Nephron (organoid): ENCODE measurements around the gene PXMP2.

ENCODE experiments used
- H3K27ac Mint-ChIP-seq, 3 experiments: 2 replicates each; pipeline ENCODE4 v1.8.0; 2020; ENCODE audit warnings: mixed read lengths in 3 of 3, mild to moderate bottlenecking in 2 of 3, moderate library complexity in 1 of 3
- H3K27me3 Mint-ChIP-seq: 2 replicates; pipeline ENCODE4 v1.8.0; 2021; ENCODE audit warnings: low read depth, mild to moderate bottlenecking, moderate library complexity, mixed read lengths
- H3K36me3 Mint-ChIP-seq: 2 replicates; pipeline ENCODE4 v1.8.0; 2020; ENCODE audit warnings: low read depth, mixed read lengths
- H3K4me1 Mint-ChIP-seq: 2 replicates; pipeline ENCODE4 v1.8.0; 2020; ENCODE audit warnings: mixed read lengths
- H3K4me3 Mint-ChIP-seq, 3 experiments: 2 replicates each; pipeline ENCODE4 v1.8.0; 2020; ENCODE audit warnings: mild to moderate bottlenecking in 3 of 3, mixed read lengths in 3 of 3, moderate library complexity in 2 of 3
- H3K9me3 Mint-ChIP-seq: 2 replicates; pipeline ENCODE4 v1.8.0; 2020; ENCODE audit warnings: mixed read lengths
- TF ChIP-seq, protein P1 (sequence below), 3 experiments: fragments of 200-600 bp; sonication (generic); IDR thresholded peaks; one replicate each; pipeline ENCODE4 v1.5.0; 2021; ENCODE audit warnings: antibody characterized with exemption in 3 of 3; ENCODE audit not compliant: unreplicated experiment in 3 of 3

PXMP2 gene

GRCh38 chr12:132719141-132719953 is 32.0 kb downstream of the PXMP2 start:
- Mint-ChIP-seq H3K4me3 (no peak overlapping the region), H3K9me3 (no peaks in the 10 kb centered on the region), H3K27ac (no peak overlapping the region), H3K4me1 (no peaks in the 10 kb centered on the region), H3K27me3 (no peaks in the 10 kb centered on the region), H3K36me3 (peaks cover 48% of the 10 kb centered on the region)
- TF ChIP-seq, protein P1, sequence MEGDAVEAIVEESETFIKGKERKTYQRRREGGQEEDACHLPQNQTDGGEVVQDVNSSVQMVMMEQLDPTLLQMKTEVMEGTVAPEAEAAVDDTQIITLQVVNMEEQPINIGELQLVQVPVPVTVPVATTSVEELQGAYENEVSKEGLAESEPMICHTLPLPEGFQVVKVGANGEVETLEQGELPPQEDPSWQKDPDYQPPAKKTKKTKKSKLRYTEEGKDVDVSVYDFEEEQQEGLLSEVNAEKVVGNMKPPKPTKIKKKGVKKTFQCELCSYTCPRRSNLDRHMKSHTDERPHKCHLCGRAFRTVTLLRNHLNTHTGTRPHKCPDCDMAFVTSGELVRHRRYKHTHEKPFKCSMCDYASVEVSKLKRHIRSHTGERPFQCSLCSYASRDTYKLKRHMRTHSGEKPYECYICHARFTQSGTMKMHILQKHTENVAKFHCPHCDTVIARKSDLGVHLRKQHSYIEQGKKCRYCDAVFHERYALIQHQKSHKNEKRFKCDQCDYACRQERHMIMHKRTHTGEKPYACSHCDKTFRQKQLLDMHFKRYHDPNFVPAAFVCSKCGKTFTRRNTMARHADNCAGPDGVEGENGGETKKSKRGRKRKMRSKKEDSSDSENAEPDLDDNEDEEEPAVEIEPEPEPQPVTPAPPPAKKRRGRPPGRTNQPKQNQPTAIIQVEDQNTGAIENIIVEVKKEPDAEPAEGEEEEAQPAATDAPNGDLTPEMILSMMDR (IDR thresholded peaks at IDR 0.05; ENCODE audit: unreplicated experiment in 3 of 3), result no peak

GRCh38 chr12:132719954-132720324 is 32.6 kb downstream of the PXMP2 start:
- TF ChIP-seq, protein P1 (IDR thresholded peaks at IDR 0.05; ENCODE audit: unreplicated experiment in 3 of 3), result no peak
- H3K9me3 Mint-ChIP-seq, result no peaks in the 10 kb centered on the region
- H3K4me1 Mint-ChIP-seq, result no peaks in the 10 kb centered on the region
- no peak overlapping the region for H3K27ac Mint-ChIP-seq
- H3K4me3 Mint-ChIP-seq, result no peak overlapping the region
- H3K27me3 Mint-ChIP-seq, result no peaks in the 10 kb centered on the region
- H3K36me3 Mint-ChIP-seq, result peaks cover 46% of the 10 kb centered on the region

- no peak overlapping the region for H3K4me3 Mint-ChIP-seq
- H3K9me3 Mint-ChIP-seq, result no peaks in the 10 kb centered on the region
- no peak overlapping the region for H3K27ac Mint-ChIP-seq
- no peaks in the 10 kb centered on the region for H3K4me1 Mint-ChIP-seq
- TF ChIP-seq, protein P1 (IDR thresholded peaks at IDR 0.05; ENCODE audit: unreplicated experiment in 3 of 3), result no peak
- H3K27me3 Mint-ChIP-seq, result no peaks in the 10 kb centered on the region
- peaks cover 54% of the 10 kb centered on the region for H3K36me3 Mint-ChIP-seq
Observed at GRCh38 chr12:132720606-132721345, 33.4 kb downstream of the PXMP2 start.

GRCh38 chr12:132723015-132723763 is 35.8 kb downstream of the PXMP2 start:
- Mint-ChIP-seq H3K27me3 (no peaks in the 10 kb centered on the region), H3K4me3 (no peak overlapping the region), H3K27ac (no peak overlapping the region), H3K9me3 (no peaks in the 10 kb centered on the region), H3K4me1 (no peaks in the 10 kb centered on the region), H3K36me3 (peaks cover 66% of the 10 kb centered on the region)
- TF ChIP-seq, protein P1 (IDR thresholded peaks at IDR 0.05; ENCODE audit: unreplicated experiment in 3 of 3), result no peak

DNA sequence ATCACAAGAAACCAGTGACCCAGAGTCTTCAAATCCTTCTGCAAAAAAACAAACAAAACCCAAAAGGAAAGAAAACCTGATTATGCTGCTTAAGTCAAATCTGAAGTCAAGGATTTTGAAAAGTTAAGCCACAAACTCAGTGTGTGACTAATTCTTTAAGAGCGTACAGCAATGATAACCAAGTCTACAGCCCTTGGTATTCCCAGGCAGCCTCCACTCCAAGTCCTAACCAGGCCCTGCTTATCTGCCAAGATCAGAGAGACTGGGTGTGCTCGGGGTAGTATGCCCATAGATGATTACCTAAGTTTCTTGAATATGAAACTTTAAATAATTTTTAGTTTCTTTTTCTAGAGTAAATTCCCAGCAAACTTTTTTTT is 36.4 kb downstream of the PXMP2 start:
- Mint-ChIP-seq H3K4me1 (no peaks in the 10 kb centered on the region), H3K27ac (no peak overlapping the region), H3K27me3 (no peaks in the 10 kb centered on the region), H3K4me3 (no peak overlapping the region), H3K36me3 (peaks cover 70% of the 10 kb centered on the region), H3K9me3 (no peaks in the 10 kb centered on the region)
- TF ChIP-seq, protein P1 (IDR thresholded peaks at IDR 0.05; ENCODE audit: unreplicated experiment in 3 of 3), result no peak
